Mucosa of descending colon (tissue), 3 donors: ENCODE results near the gene UACA. TPM values are rescaled to one million over a fixed set of nuclear protein-coding genes. Genes with fewer than 3 reads are reported as not detected.
"Not testable (repeated sequence)": the region's sequence is repeated elsewhere in the genome, so short reads cannot be mapped to it uniquely, and the experiment has no call there.

Experiments used
- ATAC-seq: fragments of 200-7000 bp; cut with Tn5 transposase; one replicate; pipeline ENCODE4 v1.9.1; 2020; ENCODE audit warnings: mild to moderate bottlenecking, moderate library complexity
- DNase-seq, 3 donors: peaks; one replicate each; pipeline ENCODE4 v3.0.0-alpha.2; 2020
- H3K36me3 ChIP-seq: fragments of 200-600 bp; one replicate; pipeline ENCODE4 v1.8.0; 2021; ENCODE audit warnings: low read depth, mild to moderate bottlenecking
- H3K4me1 ChIP-seq: fragments of 200-600 bp; one replicate; pipeline ENCODE4 v1.8.0; 2021; ENCODE audit warnings: low read depth, mild to moderate bottlenecking
- H3K4me3 ChIP-seq: fragments of 200-600 bp; one replicate; pipeline ENCODE4 v1.8.0; 2021; ENCODE audit warnings: mild to moderate bottlenecking
- H3K9me3 ChIP-seq: fragments of 200-600 bp; one replicate; pipeline ENCODE4 v1.8.0; 2021; ENCODE audit warnings: mild to moderate bottlenecking
- CTCF ChIP-seq: fragments of 200-600 bp; IDR thresholded peaks from one replicate; pipeline ENCODE4 v1.8.0; 2022; ENCODE audit warnings: antibody characterized with exemption, mild to moderate bottlenecking
- intact Hi-C, 2 donors: fragments of 100-400 bp; cut with DNase I in 1 of 2; cut with micrococcal nuclease in 1 of 2; formaldehyde crosslinking; loops; one replicate each; pipeline versions ENCODE4 v1.11.0 to v1.11.1; 2022; cut with DNase I, micrococcal nuclease
- total RNA-seq, 3 donors: library from RNA; stranded (reverse); fragmentation: NEBNext Ultra II Directional in 2 of 3; extraction: Animal tissue kit (Norgen Biotek cat#: 25700) in 2 of 3; gene quantifications; one replicate each; pipeline versions ENCODE4 v1.2.1 to v1.2.4, GENCODE V29; 2021 to 2023
- donor health status: DM: no; HTN: no; CAD: no; lungs with moderate emphysema.
- donor health status: DM: no; HTN: no; CAD: no.
- donor health status: DM: no; HTN: yes; CAD: no.

UACA gene
- total RNA-seq, 3 donors from 2014 or later: 42.1 to 74.7 (median 64.9) TPM

- Histone ChIP-seq H3K9me3 (no peaks in the 10 kb centered on the region), H3K4me3 (no peak overlapping the region), H3K36me3 (no peaks in the 10 kb centered on the region), H3K4me1 (peaks cover 3% of the 10 kb centered on the region)
- no peak for DNase-seq
- intact Hi-C loops: no loop called here
- no peak for ATAC-seq
- no peak for TF ChIP-seq CTCF
Observed at GRCh38 chr15:70754862-70755261, 8.5 kb downstream of the UACA start.

GRCh38 chr15:70753101-70753829 is 10.1 kb downstream of the UACA start:
- no peak for DNase-seq
- Histone ChIP-seq H3K4me3 (no peak overlapping the region), H3K4me1 (peaks cover 3% of the 10 kb centered on the region), H3K9me3 (no peaks in the 10 kb centered on the region), H3K36me3 (no peaks in the 10 kb centered on the region)
- TF ChIP-seq CTCF: no peak
- intact Hi-C loops: no loop called here
- ATAC-seq: no peak

- Histone ChIP-seq H3K4me1 (no peaks in the 10 kb centered on the region), H3K36me3 (no peaks in the 10 kb centered on the region), H3K4me3 (no peak overlapping the region), H3K9me3 (no peaks in the 10 kb centered on the region)
- DNase-seq (peak in 1 of 3 donors; percentile 35), ATAC-seq (peak; percentile 85)
- TF ChIP-seq CTCF: no peak
- intact Hi-C loops: no loop called here
Observed at GRCh38 chr15:70752193-70752635, 11.1 kb downstream of the UACA start.

- no peaks in the 10 kb centered on the region for H3K4me1 ChIP-seq
- no peaks in the 10 kb centered on the region for H3K36me3 ChIP-seq
- H3K4me3 ChIP-seq: no peak overlapping the region
- no peaks in the 10 kb centered on the region for H3K9me3 ChIP-seq
- intact Hi-C loops: no loop called here
- ATAC-seq: no peak
- no peak for DNase-seq
- TF ChIP-seq CTCF: no peak
Observed at GRCh38 chr15:70750203-70750869, 13.0 kb downstream of the UACA start.

GRCh38 chr15:70748281-70748747 is 15.0 kb downstream of the UACA start:
- Histone ChIP-seq H3K4me3 (no peak overlapping the region), H3K9me3 (no peaks in the 10 kb centered on the region), H3K4me1 (no peaks in the 10 kb centered on the region), H3K36me3 (no peaks in the 10 kb centered on the region)
- no peak for TF ChIP-seq CTCF
- DNase-seq (peak in 1 of 3 donors; percentile 30), ATAC-seq (no peak)
- intact Hi-C loops: no loop called here

GRCh38 chr15:70746598-70746997 is 16.8 kb downstream of the UACA start:
- intact Hi-C loops, DNase-seq: not testable (repeated sequence)

More at GRCh38 chr15:70746598-70746997, 16.8 kb downstream of the UACA start:
- H3K4me1 ChIP-seq, ATAC-seq, H3K36me3 ChIP-seq, H3K9me3 ChIP-seq, H3K4me3 ChIP-seq: not testable (repeated sequence)
